Panc1 (cell line): ENCODE measurements around the gene STRADB. TPM values are rescaled to one million over a fixed set of nuclear protein-coding genes. Genes with fewer than 3 reads are reported as not detected.

ENCODE experiments used
- ATAC-seq: fragments of 200-7000 bp; cut with Tn5 transposase; 2 replicates; pipeline ENCODE4 v1.9.1; 2020; ENCODE audit warnings: mild to moderate bottlenecking, moderate library complexity
- BruUV-seq: library from RNA; stranded (reverse); fragments of 400-500 nt; replicated peaks from 2 replicates; lab custom pipeline; 2021; lab: Mats Ljungman, UMichigan
- CTCF ChIA-PET: fragments of 300-600 bp; sonication (Branson Sonifier 250); formaldehyde crosslinking; loops from one replicate; lab custom pipeline; 2022; ENCODE audit warnings: antibody characterized with exemption; lab: Charles Lee
- POLR2A ChIA-PET: fragments of 300-600 bp; sonication (Branson Sonifier 250); formaldehyde crosslinking; loops from one replicate; lab custom pipeline; 2022; ENCODE audit warnings: antibody characterized with exemption; lab: Charles Lee
- DNase-seq: peaks from one replicate; pipeline ENCODE4 v3.0.0-alpha.2; 2010; ENCODE audit warnings: low read depth, low spot score
- H3K27ac ChIP-seq: 2 replicates; pipeline ENCODE4 v1.5.1; 2011; ENCODE audit warnings: mild to moderate bottlenecking, low read length, inconsistent platforms
- H3K27me3 ChIP-seq: fragments of 200-500 bp; sonication (Bioruptor generic); 2 replicates; pipeline ENCODE4 v1.6.0; 2014; ENCODE audit warnings: low read length, inconsistent platforms; ENCODE audit not compliant: control insufficient read depth, insufficient read depth
- H3K36me3 ChIP-seq: fragments of 200-500 bp; sonication (Bioruptor generic); 2 replicates; pipeline ENCODE4 v1.5.1; 2014; ENCODE audit warnings: inconsistent platforms, mild to moderate bottlenecking, low read length, moderate library complexity; ENCODE audit not compliant: control insufficient read depth, insufficient read depth
- H3K4me1 ChIP-seq: 2 replicates; pipeline ENCODE4 v1.5.1; 2011; ENCODE audit warnings: inconsistent platforms, mild to moderate bottlenecking, low read length, moderate library complexity; ENCODE audit not compliant: control insufficient read depth, insufficient read depth
- H3K4me3 ChIP-seq, 2 experiments: 2 replicates each; pipeline ENCODE4 v1.5.1; 2011 to 2012; ENCODE audit warnings: low read depth in 2 of 2, low read length in 2 of 2, mild to moderate bottlenecking in 2 of 2, inconsistent platforms in 1 of 2, moderate library complexity in 1 of 2
- H3K9me3 ChIP-seq: fragments of 200-500 bp; sonication (Bioruptor generic); 2 replicates; pipeline ENCODE4 v1.5.1; 2014; ENCODE audit warnings: low read depth, mild to moderate bottlenecking, inconsistent platforms, low read length, moderate library complexity; ENCODE audit not compliant: control insufficient read depth, insufficient read depth
- POLR2AphosphoS5 ChIP-seq: IDR thresholded peaks from 2 replicates; pipeline ENCODE4 v1.6.1; 2012; ENCODE audit warnings: mild to moderate bottlenecking, low read depth, low read length, moderate library complexity
- SIN3A ChIP-seq: IDR thresholded peaks from 2 replicates; pipeline ENCODE4 v1.6.1; 2012; ENCODE audit warnings: low read depth, mild to moderate bottlenecking, low read length, moderate library complexity, borderline replicate concordance; ENCODE audit not compliant: insufficient read depth
- TCF7L2 ChIP-seq: IDR thresholded peaks from 2 replicates; pipeline ENCODE4 v1.6.1; 2011; ENCODE audit warnings: mild to moderate bottlenecking, low read depth, low read length, inconsistent platforms
- in situ Hi-C: cut with HindIII; loops from 2 replicates; pipeline ENCODE4 v1.10.0; 2016; ENCODE audit warnings: low sequenced_read_pairs, low pct_unique_long_range_greater_than_20kb
- intact Hi-C: fragments of 100-400 bp; cut with micrococcal nuclease; formaldehyde crosslinking; loops from one replicate; pipeline ENCODE4 v1.10.0; 2022; ENCODE audit not compliant: unreplicated experiment
- total RNA-seq: library from RNA; stranded (reverse); gene quantifications from one replicate; pipeline ENCODE4 v1.2.1, GENCODE V29; 2021; ENCODE audit not compliant: unreplicated experiment
- TF ChIP-seq, protein P1 (sequence below), 2 experiments: IDR thresholded peaks; 2 replicates each; pipeline ENCODE4 v1.6.1; 2011 to 2012; ENCODE audit warnings: low read depth in 2 of 2, control low read depth in 1 of 2, low read length in 1 of 2, mild to moderate bottlenecking in 1 of 2, moderate library complexity in 1 of 2; ENCODE audit not compliant: insufficient read depth in 1 of 2
- TF ChIP-seq, protein P2 (sequence below): fragments of 450-650 bp; IDR thresholded peaks from 2 replicates; pipeline ENCODE4 v1.5.1; 2017; ENCODE audit warnings: mild to moderate bottlenecking

STRADB gene
- total RNA-seq, 1 experiment from 2014 or later, result 33.4 TPM

GRCh38 chr2:201407265-201407664 is 44.3 kb upstream of the STRADB start:
- peak overlapping the region; percentile 76; the same call in 1 of the 2 replicates for H3K27ac ChIP-seq
- DNase-seq, result no peak
- no peaks in the 10 kb centered on the region for H3K27me3 ChIP-seq
- ChIA-PET POLR2A (interaction anchor here (0.6 kb wide), 1 partner anchor 362 kb away, joined by 3 read pairs; no protein-coding TSS in a partner anchor), CTCF (no interaction called here)
- H3K4me1 ChIP-seq, result peaks cover 11% of the 10 kb centered on the region; the same call in 1 of the 2 replicates
- H3K36me3 ChIP-seq, result no peaks in the 10 kb centered on the region
- in situ Hi-C loops, result no loop called here
- BruUV-seq, result no TSS peak
- no peak for TF ChIP-seq TCF7L2
- TF ChIP-seq POLR2AphosphoS5, result no peak
- TF ChIP-seq, protein P1, sequence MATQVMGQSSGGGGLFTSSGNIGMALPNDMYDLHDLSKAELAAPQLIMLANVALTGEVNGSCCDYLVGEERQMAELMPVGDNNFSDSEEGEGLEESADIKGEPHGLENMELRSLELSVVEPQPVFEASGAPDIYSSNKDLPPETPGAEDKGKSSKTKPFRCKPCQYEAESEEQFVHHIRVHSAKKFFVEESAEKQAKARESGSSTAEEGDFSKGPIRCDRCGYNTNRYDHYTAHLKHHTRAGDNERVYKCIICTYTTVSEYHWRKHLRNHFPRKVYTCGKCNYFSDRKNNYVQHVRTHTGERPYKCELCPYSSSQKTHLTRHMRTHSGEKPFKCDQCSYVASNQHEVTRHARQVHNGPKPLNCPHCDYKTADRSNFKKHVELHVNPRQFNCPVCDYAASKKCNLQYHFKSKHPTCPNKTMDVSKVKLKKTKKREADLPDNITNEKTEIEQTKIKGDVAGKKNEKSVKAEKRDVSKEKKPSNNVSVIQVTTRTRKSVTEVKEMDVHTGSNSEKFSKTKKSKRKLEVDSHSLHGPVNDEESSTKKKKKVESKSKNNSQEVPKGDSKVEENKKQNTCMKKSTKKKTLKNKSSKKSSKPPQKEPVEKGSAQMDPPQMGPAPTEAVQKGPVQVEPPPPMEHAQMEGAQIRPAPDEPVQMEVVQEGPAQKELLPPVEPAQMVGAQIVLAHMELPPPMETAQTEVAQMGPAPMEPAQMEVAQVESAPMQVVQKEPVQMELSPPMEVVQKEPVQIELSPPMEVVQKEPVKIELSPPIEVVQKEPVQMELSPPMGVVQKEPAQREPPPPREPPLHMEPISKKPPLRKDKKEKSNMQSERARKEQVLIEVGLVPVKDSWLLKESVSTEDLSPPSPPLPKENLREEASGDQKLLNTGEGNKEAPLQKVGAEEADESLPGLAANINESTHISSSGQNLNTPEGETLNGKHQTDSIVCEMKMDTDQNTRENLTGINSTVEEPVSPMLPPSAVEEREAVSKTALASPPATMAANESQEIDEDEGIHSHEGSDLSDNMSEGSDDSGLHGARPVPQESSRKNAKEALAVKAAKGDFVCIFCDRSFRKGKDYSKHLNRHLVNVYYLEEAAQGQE (IDR thresholded peaks at IDR 0.05; ENCODE audit: insufficient read depth in 1 of 2, low read depth in 2 of 2, low read length in 1 of 2), result no peak
- TF ChIP-seq SIN3A, result no peak
- TF ChIP-seq, protein P2, sequence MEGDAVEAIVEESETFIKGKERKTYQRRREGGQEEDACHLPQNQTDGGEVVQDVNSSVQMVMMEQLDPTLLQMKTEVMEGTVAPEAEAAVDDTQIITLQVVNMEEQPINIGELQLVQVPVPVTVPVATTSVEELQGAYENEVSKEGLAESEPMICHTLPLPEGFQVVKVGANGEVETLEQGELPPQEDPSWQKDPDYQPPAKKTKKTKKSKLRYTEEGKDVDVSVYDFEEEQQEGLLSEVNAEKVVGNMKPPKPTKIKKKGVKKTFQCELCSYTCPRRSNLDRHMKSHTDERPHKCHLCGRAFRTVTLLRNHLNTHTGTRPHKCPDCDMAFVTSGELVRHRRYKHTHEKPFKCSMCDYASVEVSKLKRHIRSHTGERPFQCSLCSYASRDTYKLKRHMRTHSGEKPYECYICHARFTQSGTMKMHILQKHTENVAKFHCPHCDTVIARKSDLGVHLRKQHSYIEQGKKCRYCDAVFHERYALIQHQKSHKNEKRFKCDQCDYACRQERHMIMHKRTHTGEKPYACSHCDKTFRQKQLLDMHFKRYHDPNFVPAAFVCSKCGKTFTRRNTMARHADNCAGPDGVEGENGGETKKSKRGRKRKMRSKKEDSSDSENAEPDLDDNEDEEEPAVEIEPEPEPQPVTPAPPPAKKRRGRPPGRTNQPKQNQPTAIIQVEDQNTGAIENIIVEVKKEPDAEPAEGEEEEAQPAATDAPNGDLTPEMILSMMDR, result no peak
- H3K9me3 ChIP-seq, result no peaks in the 10 kb centered on the region
- H3K4me3 ChIP-seq, result peak overlapping the region in 1 of 2 experiments; percentile 3; a peak in 1 of 4 replicates
- intact Hi-C loops, result no loop called here
- ATAC-seq, result no peak

DNA sequence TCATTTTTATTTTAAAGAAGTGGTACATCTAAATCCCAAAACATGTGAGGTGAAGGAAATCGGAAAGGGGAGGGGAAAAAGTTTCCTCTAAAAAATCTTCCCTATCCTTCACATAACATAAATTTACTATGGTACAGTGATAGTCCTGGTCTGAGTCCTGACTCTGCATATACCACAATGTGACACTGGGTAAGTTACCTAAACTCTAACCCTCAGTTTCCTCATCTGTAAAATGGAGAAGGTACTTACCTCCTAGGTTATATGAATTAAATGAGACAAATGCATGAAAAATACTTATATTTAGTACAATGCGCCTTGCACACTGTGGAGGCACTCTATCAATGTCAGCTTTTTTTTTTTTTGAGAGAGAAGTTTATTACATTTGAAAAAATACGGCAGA is 42.6 kb upstream of the STRADB start:
- POLR2A ChIA-PET, result interaction anchor here (0.6 kb wide), 1 partner anchor 384 kb away, joined by 3 read pairs; no protein-coding TSS in a partner anchor
- Histone ChIP-seq H3K27me3 (no peaks in the 10 kb centered on the region), H3K9me3 (no peaks in the 10 kb centered on the region), H3K4me1 (peaks cover 10% of the 10 kb centered on the region; the same call in 1 of the 2 replicates), H3K4me3 (no peak overlapping the region), H3K36me3 (no peaks in the 10 kb centered on the region), H3K27ac (no peak overlapping the region)
- ATAC-seq (no peak), DNase-seq (no peak)
- intact Hi-C loops (no loop called here), in situ Hi-C loops (no loop called here)
- CTCF ChIA-PET, result no interaction called here
- no peak for TF ChIP-seq TCF7L2
- TF ChIP-seq, protein P2, result no peak
- no peak for TF ChIP-seq SIN3A
- no peak for TF ChIP-seq POLR2AphosphoS5
- TF ChIP-seq, protein P1 (IDR thresholded peaks at IDR 0.05; ENCODE audit: insufficient read depth in 1 of 2, low read depth in 2 of 2, low read length in 1 of 2), result no peak
- BruUV-seq, result no TSS peak
